ENCODE results near the gene PLCD1.

The PLCD1 gene

GRCh38 chr3:38019658-38020341, 9.6 kb downstream of the PLCD1 start:
- no peak for TF ChIP-seq CTCF (IDR thresholded peaks at IDR 0.05; ENCODE audit: insufficient read depth, low read depth, low read length, missing control alignments)
- DNase-seq (ENCODE audit: low read depth) = no peak

DNA sequence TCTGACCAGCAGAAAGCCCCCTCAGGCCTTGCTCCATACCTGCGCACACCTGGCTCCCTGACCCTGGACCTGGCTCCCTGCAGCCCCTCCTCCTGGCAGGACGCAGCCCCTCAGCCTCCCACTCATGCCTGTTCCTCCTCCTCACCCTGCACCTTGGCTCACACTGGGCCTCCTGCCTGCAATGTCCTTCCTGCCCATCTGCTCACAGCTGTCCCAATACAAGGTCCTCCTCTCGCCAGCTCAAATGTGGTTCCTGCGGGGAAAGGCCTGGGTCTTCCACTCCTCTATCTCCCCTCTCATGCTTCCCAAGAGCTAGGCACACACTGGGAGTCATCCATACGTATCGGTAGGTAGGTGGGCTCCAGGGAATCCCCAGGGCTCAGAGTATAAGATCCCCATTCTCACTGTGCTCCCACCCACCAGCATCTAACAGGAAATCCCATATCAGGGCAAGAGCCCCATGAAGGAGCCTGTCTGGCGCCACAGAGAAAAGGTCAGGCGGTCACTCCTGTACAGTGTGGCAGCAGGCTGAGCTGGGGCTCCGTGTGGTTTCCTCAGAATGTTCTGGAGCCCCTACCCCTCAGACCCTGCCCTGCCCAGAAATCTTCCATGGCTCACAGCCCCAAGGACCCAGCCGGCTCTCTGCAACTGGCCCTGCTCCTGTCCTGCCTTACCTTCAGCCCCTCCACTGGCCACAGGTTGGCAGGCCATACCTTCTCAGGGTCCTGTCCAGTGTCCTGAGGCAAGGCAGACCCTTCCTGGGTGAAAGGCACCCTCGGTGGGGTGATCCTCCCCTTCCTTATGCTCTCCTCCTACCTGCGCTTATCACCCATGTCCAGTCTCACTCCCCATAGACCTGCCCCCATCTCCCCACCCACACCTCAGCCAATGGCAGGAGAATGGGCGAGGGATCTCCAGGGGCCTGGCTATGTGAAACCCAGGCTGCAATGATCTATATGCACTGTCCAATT, 10.9 kb downstream of the PLCD1 start:
- no peak overlapping the region for H3K4me3 ChIP-seq (ENCODE audit: low read depth, low read length)
- DNase-seq (ENCODE audit: low read depth) = no peak
- no peak for TF ChIP-seq CTCF (IDR thresholded peaks at IDR 0.05; ENCODE audit: insufficient read depth, low read depth, low read length, missing control alignments)

More at GRCh38 chr3:38019658-38020341, 9.6 kb downstream of the PLCD1 start:
- H3K4me3 ChIP-seq (ENCODE audit: low read depth, low read length) = no peak overlapping the region

GRCh38 chr3:38017445-38018295, 11.8 kb downstream of the PLCD1 start:
- no peak for TF ChIP-seq CTCF (IDR thresholded peaks at IDR 0.05; ENCODE audit: insufficient read depth, low read depth, low read length, missing control alignments)
- H3K4me3 ChIP-seq (ENCODE audit: low read depth, low read length) = no peak overlapping the region
- DNase-seq (ENCODE audit: low read depth) = no peak

DNA sequence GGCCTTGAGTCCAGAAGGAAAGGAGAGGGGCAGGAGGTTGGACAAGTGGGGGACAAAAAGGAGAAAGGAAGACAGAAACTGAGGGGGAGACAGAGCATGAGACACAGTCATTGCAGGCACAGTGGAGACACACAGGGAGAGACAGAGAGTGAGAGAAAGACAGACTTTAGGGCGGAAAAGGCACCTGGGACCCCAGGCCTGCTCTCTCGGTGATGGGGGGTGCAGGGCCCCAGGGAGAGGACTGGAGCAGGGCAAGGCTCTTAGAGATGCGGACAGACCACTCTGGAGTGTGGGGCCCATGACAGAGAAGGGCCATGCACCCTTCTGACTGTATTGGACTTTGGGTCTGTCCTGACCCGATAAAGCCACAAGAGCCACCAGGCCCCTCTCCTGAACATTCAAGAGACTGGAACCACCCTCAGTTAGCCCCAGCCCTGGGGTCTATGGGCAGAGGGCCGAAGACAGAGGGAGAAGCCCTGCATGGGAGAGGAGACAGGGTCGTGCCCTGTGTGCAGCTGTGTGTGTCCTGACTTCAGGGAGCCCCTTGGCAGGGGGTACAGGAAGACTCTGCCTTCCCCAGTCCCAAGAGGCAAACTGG, 12.5 kb downstream of the PLCD1 start:
- H3K4me3 ChIP-seq (ENCODE audit: low read depth, low read length) = no peak overlapping the region
- DNase-seq (ENCODE audit: low read depth) = no peak
- no peak for TF ChIP-seq CTCF (IDR thresholded peaks at IDR 0.05; ENCODE audit: insufficient read depth, low read depth, low read length, missing control alignments)

DNA sequence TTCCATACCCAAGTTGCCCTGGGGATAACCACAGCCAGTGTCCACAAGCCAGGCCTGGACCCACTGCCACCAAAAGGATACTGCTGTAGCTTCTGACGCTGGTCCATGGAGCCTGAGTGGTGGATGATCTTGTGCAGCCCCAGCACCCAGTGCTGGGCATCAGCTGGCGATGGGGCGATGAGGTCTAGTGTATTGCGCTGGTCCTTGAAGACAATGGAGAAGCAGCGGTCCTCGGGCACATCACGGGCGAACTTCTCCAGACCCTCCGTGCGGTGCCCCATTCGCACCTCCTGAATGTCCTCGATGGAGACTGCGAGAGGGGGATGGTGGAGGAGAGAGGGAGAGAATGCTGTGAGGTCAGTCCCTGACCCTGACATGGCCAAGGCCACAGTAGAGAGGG, 13.0 kb downstream of the PLCD1 start:
- H3K4me3 ChIP-seq (ENCODE audit: low read depth, low read length) = no peak overlapping the region
- DNase-seq (ENCODE audit: low read depth) = no peak
- TF ChIP-seq CTCF (IDR thresholded peaks at IDR 0.05; ENCODE audit: insufficient read depth, low read depth, low read length, missing control alignments) = no peak

- no peak overlapping the region for H3K4me3 ChIP-seq (ENCODE audit: low read depth, low read length)
- DNase-seq (ENCODE audit: low read depth) = no peak
- TF ChIP-seq CTCF (IDR thresholded peaks at IDR 0.05; ENCODE audit: insufficient read depth, low read depth, low read length, missing control alignments) = no peak
Measured at GRCh38 chr3:38015984-38016383, 13.5 kb downstream of the PLCD1 start.

All from GM12865 (cell line).